GM23338 (cell line): Measurements from ENCODE around the gene ADAMTS8.

Experiments
- POLR2AphosphoS5 ChIP-seq: IDR thresholded peaks from 2 replicates; pipeline ENCODE4 v1.6.1; 2016; ENCODE audit warnings: antibody characterized with exemption, low read depth
- TF ChIP-seq, protein P1 (sequence below), 2 experiments: fragments of 200-600 bp in 1 of 2; sonication (generic) in 1 of 2; conservative IDR thresholded peaks; 2 replicates each; pipeline versions ENCODE4 v1.5.1 to v1.6.1; 2016 to 2017; ENCODE audit warnings: antibody characterized with exemption in 2 of 2, low read depth in 2 of 2, mild to moderate bottlenecking in 2 of 2, moderate library complexity in 1 of 2

DNA sequence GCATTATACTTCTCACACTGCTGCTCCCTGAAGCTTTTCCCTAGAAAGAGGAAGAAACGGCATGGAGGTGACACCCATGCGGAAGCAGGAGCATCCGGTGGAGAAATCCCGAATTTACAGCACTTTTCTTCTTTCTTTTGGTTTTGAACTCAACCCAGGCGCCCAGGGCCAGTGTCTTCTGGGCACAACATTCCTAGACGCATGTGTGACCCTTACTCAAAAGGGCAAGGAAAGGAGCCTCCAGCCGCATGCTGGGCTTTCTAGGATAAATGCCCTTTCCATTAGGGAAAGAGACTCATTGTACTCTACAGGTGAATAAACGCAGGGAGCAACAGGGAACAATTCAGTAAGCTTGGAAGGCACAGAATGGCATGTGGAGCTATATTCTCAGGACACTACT lies 19.5 kb downstream of the ADAMTS8 start:
- no peak for TF ChIP-seq POLR2AphosphoS5
- TF ChIP-seq, protein P1, sequence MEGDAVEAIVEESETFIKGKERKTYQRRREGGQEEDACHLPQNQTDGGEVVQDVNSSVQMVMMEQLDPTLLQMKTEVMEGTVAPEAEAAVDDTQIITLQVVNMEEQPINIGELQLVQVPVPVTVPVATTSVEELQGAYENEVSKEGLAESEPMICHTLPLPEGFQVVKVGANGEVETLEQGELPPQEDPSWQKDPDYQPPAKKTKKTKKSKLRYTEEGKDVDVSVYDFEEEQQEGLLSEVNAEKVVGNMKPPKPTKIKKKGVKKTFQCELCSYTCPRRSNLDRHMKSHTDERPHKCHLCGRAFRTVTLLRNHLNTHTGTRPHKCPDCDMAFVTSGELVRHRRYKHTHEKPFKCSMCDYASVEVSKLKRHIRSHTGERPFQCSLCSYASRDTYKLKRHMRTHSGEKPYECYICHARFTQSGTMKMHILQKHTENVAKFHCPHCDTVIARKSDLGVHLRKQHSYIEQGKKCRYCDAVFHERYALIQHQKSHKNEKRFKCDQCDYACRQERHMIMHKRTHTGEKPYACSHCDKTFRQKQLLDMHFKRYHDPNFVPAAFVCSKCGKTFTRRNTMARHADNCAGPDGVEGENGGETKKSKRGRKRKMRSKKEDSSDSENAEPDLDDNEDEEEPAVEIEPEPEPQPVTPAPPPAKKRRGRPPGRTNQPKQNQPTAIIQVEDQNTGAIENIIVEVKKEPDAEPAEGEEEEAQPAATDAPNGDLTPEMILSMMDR (conservative IDR thresholded peaks at IDR 0.05; ENCODE audit: low read depth in 2 of 2): no peak
